Measurements from ENCODE around the gene TCF12.
"Not testable (repeated sequence)": the region's sequence is repeated elsewhere in the genome, so short reads cannot be mapped to it uniquely, and the experiment has no call there.

Gene TCF12

GRCh38 chr15:57014896-57015295 lies 96.5 kb downstream of the TCF12 start:
- in situ Hi-C loops (cut with MboI; ENCODE audit: low sequenced_read_pairs), result not testable (repeated sequence)

- in situ Hi-C loops (cut with MboI; ENCODE audit: low sequenced_read_pairs), result no loop called here
Measured at GRCh38 chr15:57015360-57015759, 96.9 kb downstream of the TCF12 start.

GRCh38 chr15:57015897-57016296 lies 97.5 kb downstream of the TCF12 start:
- in situ Hi-C loops (cut with MboI; ENCODE audit: low sequenced_read_pairs), result no loop called here

- in situ Hi-C loops (cut with MboI; ENCODE audit: low sequenced_read_pairs), result no loop called here
Measured at GRCh38 chr15:57017024-57017423, 98.6 kb downstream of the TCF12 start.

GRCh38 chr15:57018151-57018550 lies 99.7 kb downstream of the TCF12 start:
- in situ Hi-C loops (cut with MboI; ENCODE audit: low sequenced_read_pairs), result no loop called here

GRCh38 chr15:57019496-57020160 lies 101.2 kb downstream of the TCF12 start:
- in situ Hi-C loops (cut with MboI; ENCODE audit: low sequenced_read_pairs), result no loop called here

GRCh38 chr15:57025264-57025926 lies 107.0 kb downstream of the TCF12 start:
- in situ Hi-C loops (cut with MboI; ENCODE audit: low sequenced_read_pairs), result no loop called here

- in situ Hi-C loops (cut with MboI; ENCODE audit: low sequenced_read_pairs), result no loop called here
Measured at GRCh38 chr15:57026016-57026592, 107.7 kb downstream of the TCF12 start.

- in situ Hi-C loops (cut with MboI; ENCODE audit: low sequenced_read_pairs), result no loop called here
Measured at GRCh38 chr15:57027596-57027995, 109.2 kb downstream of the TCF12 start.

GRCh38 chr15:57028176-57028575 lies 109.7 kb downstream of the TCF12 start:
- in situ Hi-C loops (cut with MboI; ENCODE audit: low sequenced_read_pairs), result no loop called here

- in situ Hi-C loops (cut with MboI; ENCODE audit: low sequenced_read_pairs), result no loop called here
Measured at GRCh38 chr15:57030011-57030410, 111.6 kb downstream of the TCF12 start.

GRCh38 chr15:57031082-57031481 lies 112.6 kb downstream of the TCF12 start:
- in situ Hi-C loops (cut with MboI; ENCODE audit: low sequenced_read_pairs), result no loop called here

- in situ Hi-C loops (cut with MboI; ENCODE audit: low sequenced_read_pairs), result no loop called here
Measured at GRCh38 chr15:57031605-57032004, 113.2 kb downstream of the TCF12 start.

- in situ Hi-C loops (cut with MboI; ENCODE audit: low sequenced_read_pairs), result no loop called here
Measured at GRCh38 chr15:57032338-57032737, 113.9 kb downstream of the TCF12 start.

GRCh38 chr15:57033715-57034439 lies 115.4 kb downstream of the TCF12 start:
- in situ Hi-C loops (cut with MboI; ENCODE audit: low sequenced_read_pairs), result no loop called here

GRCh38 chr15:57034613-57035012 lies 116.2 kb downstream of the TCF12 start:
- in situ Hi-C loops (cut with MboI; ENCODE audit: low sequenced_read_pairs), result no loop called here

GRCh38 chr15:57035664-57036063 lies 117.2 kb downstream of the TCF12 start:
- in situ Hi-C loops (cut with MboI; ENCODE audit: low sequenced_read_pairs), result no loop called here

- in situ Hi-C loops (cut with MboI; ENCODE audit: low sequenced_read_pairs), result no loop called here
Measured at GRCh38 chr15:57036352-57036751, 117.9 kb downstream of the TCF12 start.

- in situ Hi-C loops (cut with MboI; ENCODE audit: low sequenced_read_pairs), result no loop called here
Measured at GRCh38 chr15:57037548-57037947, 119.1 kb downstream of the TCF12 start.

GRCh38 chr15:57038040-57038439 lies 119.6 kb downstream of the TCF12 start:
- in situ Hi-C loops (cut with MboI; ENCODE audit: low sequenced_read_pairs), result no loop called here

GRCh38 chr15:57038496-57038895 lies 120.1 kb downstream of the TCF12 start:
- in situ Hi-C loops (cut with MboI; ENCODE audit: low sequenced_read_pairs), result no loop called here

GRCh38 chr15:57041416-57041815 lies 123.0 kb downstream of the TCF12 start:
- in situ Hi-C loops (cut with MboI; ENCODE audit: low sequenced_read_pairs), result no loop called here

All from hTERT RPE-1 (cell line).